ENCODE results near the gene CARD10. TPM values are rescaled to one million over a fixed set of nuclear protein-coding genes. Genes with fewer than 3 reads are reported as not detected.

CARD10 gene
- polyA plus RNA-seq, 1 donor (not counting 4 experiments of a cell fraction or from before 2014, with no cell fraction given), result 32.2 TPM

DNA sequence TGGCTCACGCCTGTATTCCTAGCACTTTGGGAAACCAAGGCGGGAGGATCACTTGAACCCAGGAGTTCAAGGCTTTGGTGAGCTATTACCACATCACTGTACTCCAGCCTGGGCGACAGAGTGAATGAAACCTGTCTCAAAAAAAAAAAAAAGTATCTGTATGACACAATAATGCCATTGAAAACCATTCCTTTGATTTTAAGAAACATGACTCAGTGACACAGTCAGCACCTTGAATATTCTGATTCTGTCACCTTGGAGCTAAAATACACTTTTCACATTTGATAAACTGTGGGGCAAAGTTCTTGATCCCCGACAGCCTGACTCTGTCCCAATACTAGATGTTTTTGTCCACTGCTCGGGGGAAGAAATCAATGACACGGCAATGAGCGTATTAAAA lies 75.2 kb downstream of the CARD10 start:
- H3K9ac ChIP-seq (ENCODE audit: control insufficient read depth, extremely low read depth, insufficient read depth, low read length), result no peak overlapping the region
- H3K4me2 ChIP-seq (ENCODE audit: control insufficient read depth, extremely low read depth, insufficient read depth, low read depth, low read length), result no peak overlapping the region
- H2AFZ ChIP-seq (ENCODE audit: control insufficient read depth, low read length), result no peak overlapping the region
- DNase-seq (ENCODE audit: low read depth, low spot score) (no peak), FAIRE-seq (peak; percentile 32)
- TF ChIP-seq CTCF (optimal IDR thresholded peaks at IDR 0.05 in 1 of 3, IDR thresholded peaks at IDR 0.05 in 1 of 3, conservative IDR thresholded peaks at IDR 0.05 in 1 of 3; ENCODE audit: extremely low read depth in 1 of 3, insufficient read depth in 2 of 3, low read length in 3 of 3), result no peak
- no peaks in the 10 kb centered on the region for H4K20me1 ChIP-seq (ENCODE audit: control insufficient read depth, extremely low read depth, insufficient read depth, low read length)
- H3K79me2 ChIP-seq (ENCODE audit: control insufficient read depth, insufficient read depth, low read length), result no peaks in the 10 kb centered on the region
- peaks cover 3% of the 10 kb centered on the region for H3K4me1 ChIP-seq (ENCODE audit: control insufficient read depth, extremely low read depth, insufficient read depth, low read length)
- no peak overlapping the region for H3K4me3 ChIP-seq (ENCODE audit: control insufficient read depth in 2 of 3, extremely low read depth in 1 of 3, insufficient read depth in 2 of 3, low read depth in 1 of 3, low read length in 3 of 3)
- H3K36me3 ChIP-seq (ENCODE audit: control insufficient read depth in 2 of 2, extremely low read depth in 1 of 2, insufficient read depth in 2 of 2, low read length in 2 of 2), result no peaks in the 10 kb centered on the region
- H3K27ac ChIP-seq (ENCODE audit: control insufficient read depth, insufficient read depth, low read length), result no peak overlapping the region
- no peaks in the 10 kb centered on the region for H3K27me3 ChIP-seq (ENCODE audit: control insufficient read depth, extremely low read depth, insufficient read depth, low read length)
- H3K9me1 ChIP-seq (ENCODE audit: control insufficient read depth, extremely low read depth, insufficient read depth, low read length), result no peaks in the 10 kb centered on the region
- peaks cover 2% of the 10 kb centered on the region for H3K9me3 ChIP-seq (ENCODE audit: control insufficient read depth, low read depth, low read length)
- dilution Hi-C loops (cut with MboI; ENCODE audit: extremely low pct_ligation_motif_present, low sequenced_read_pairs), result no loop called here

GRCh38 chr22:37443086-37443485 lies 76.1 kb downstream of the CARD10 start:
- Histone ChIP-seq H2AFZ (ENCODE audit: control insufficient read depth, low read length) (no peak overlapping the region), H3K79me2 (ENCODE audit: control insufficient read depth, insufficient read depth, low read length) (no peaks in the 10 kb centered on the region), H3K4me3 (ENCODE audit: control insufficient read depth in 2 of 3, extremely low read depth in 1 of 3, insufficient read depth in 2 of 3, low read depth in 1 of 3, low read length in 3 of 3) (no peak overlapping the region), H3K4me2 (ENCODE audit: control insufficient read depth, extremely low read depth, insufficient read depth, low read depth, low read length) (no peak overlapping the region), H3K36me3 (ENCODE audit: control insufficient read depth in 2 of 2, extremely low read depth in 1 of 2, insufficient read depth in 2 of 2, low read length in 2 of 2) (no peaks in the 10 kb centered on the region), H3K9ac (ENCODE audit: control insufficient read depth, extremely low read depth, insufficient read depth, low read length) (no peak overlapping the region), H4K20me1 (ENCODE audit: control insufficient read depth, extremely low read depth, insufficient read depth, low read length) (no peaks in the 10 kb centered on the region), H3K9me3 (ENCODE audit: control insufficient read depth, low read depth, low read length) (peaks cover 2% of the 10 kb centered on the region), H3K27ac (ENCODE audit: control insufficient read depth, insufficient read depth, low read length) (no peak overlapping the region), H3K4me1 (ENCODE audit: control insufficient read depth, extremely low read depth, insufficient read depth, low read length) (no peaks in the 10 kb centered on the region), H3K9me1 (ENCODE audit: control insufficient read depth, extremely low read depth, insufficient read depth, low read length) (no peaks in the 10 kb centered on the region), H3K27me3 (ENCODE audit: control insufficient read depth, extremely low read depth, insufficient read depth, low read length) (no peaks in the 10 kb centered on the region)
- TF ChIP-seq CTCF (optimal IDR thresholded peaks at IDR 0.05 in 1 of 3, IDR thresholded peaks at IDR 0.05 in 1 of 3, conservative IDR thresholded peaks at IDR 0.05 in 1 of 3; ENCODE audit: extremely low read depth in 1 of 3, insufficient read depth in 2 of 3, low read length in 3 of 3) (no peak), EZH2 (IDR thresholded peaks at IDR 0.05; ENCODE audit: low read length) (no peak)
- DNase-seq (ENCODE audit: low read depth, low spot score) (no peak), FAIRE-seq (no peak)
- dilution Hi-C loops (cut with MboI; ENCODE audit: extremely low pct_ligation_motif_present, low sequenced_read_pairs), result no loop called here

Measured in keratinocyte (primary cell).